LNCAP (cell line): Measurements from ENCODE around the gene FAM187B.

Experiments
- CTCF ChIP-seq: fragments of 450-650 bp; IDR thresholded peaks from 2 replicates; pipeline ENCODE4 v1.5.1; 2017; ENCODE audit warnings: mild to moderate bottlenecking

The FAM187B gene

GRCh38 chr19:35257113-35257461 lies 28.5 kb upstream of the FAM187B start:
- no peak for TF ChIP-seq CTCF

GRCh38 chr19:35256566-35256965 lies 28.0 kb upstream of the FAM187B start:
- TF ChIP-seq CTCF, result no peak

- TF ChIP-seq CTCF, result no peak
Measured at GRCh38 chr19:35254341-35255297, 26.1 kb upstream of the FAM187B start.

- TF ChIP-seq CTCF, result no peak
Measured at GRCh38 chr19:35253316-35254286, 25.1 kb upstream of the FAM187B start.

GRCh38 chr19:35251456-35251855 lies 22.9 kb upstream of the FAM187B start:
- TF ChIP-seq CTCF, result no peak

GRCh38 chr19:35249848-35250711 lies 21.5 kb upstream of the FAM187B start:
- TF ChIP-seq CTCF, result no peak
